ENCODE data around the gene GPNMB. TPM values are rescaled to one million over a fixed set of nuclear protein-coding genes. Genes with fewer than 3 reads are reported as not detected.

The GPNMB gene
- polyA plus RNA-seq, 3 donors, result 1.3 to 3.0 (median 1.5) TPM

DNA sequence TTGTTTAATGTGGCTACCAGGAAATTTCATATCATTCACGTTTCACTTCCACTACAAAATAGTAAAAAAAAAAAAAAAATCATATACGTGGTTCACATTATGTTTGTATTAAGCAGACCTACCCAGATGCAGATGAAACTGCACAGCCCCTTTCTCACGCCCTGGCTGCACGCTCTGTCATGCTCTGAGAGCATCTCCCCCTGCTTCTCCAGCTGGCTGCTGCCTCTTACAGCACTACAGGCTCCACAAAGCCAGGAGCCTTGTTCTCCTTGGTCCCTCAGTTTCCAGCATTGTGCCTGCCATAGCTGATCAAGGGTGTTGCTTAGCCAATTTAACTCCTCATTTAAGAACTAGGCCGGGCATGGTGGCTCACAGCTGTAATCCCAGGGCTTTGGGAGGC, 6.9 kb upstream of the GPNMB start:
- Histone ChIP-seq H3K9me3 (replicated peaks in 1 of 2; ENCODE audit: control insufficient read depth in 1 of 2, insufficient read depth in 1 of 2, low read length in 2 of 2) (no peaks in the 10 kb centered on the region), H3K27me3 (ENCODE audit: control insufficient read depth in 2 of 2, insufficient read depth in 2 of 2, low read length in 2 of 2) (no peaks in the 10 kb centered on the region), H3K27ac (ENCODE audit: low read depth in 1 of 2, low read length in 2 of 2) (no peak overlapping the region), H3K9ac (ENCODE audit: insufficient read depth, low read length, poor library complexity, severe bottlenecking) (no peak overlapping the region), H3K79me2 (ENCODE audit: insufficient read depth, low read length) (no peaks in the 10 kb centered on the region), H3K4me2 (replicated peaks; ENCODE audit: extremely low read depth, low read length, poor library complexity, severe bottlenecking) (no peak overlapping the region), H3K4me3 (replicated peaks in 1 of 3; ENCODE audit: low read depth in 2 of 3, low read length in 3 of 3) (no peak overlapping the region), H4K20me1 (ENCODE audit: insufficient read depth, low read length) (no peaks in the 10 kb centered on the region), H3K36me3 (replicated peaks in 1 of 2; ENCODE audit: control insufficient read depth in 1 of 2, insufficient read depth in 2 of 2, low read length in 2 of 2) (no peaks in the 10 kb centered on the region), H3K4me1 (ENCODE audit: control insufficient read depth in 1 of 2, insufficient read depth in 2 of 2, low read length in 2 of 2) (peaks cover 8 to 10% of the 10 kb centered on the region in 2 donors), H2AFZ (ENCODE audit: insufficient read depth, low read depth, low read length, poor library complexity, severe bottlenecking) (no peak overlapping the region)
- intact Hi-C loops (cut with micrococcal nuclease), result loop anchor here in 1 of 2 donors (5.0 to 10.0 kb wide), 2 partner anchors 32 to 55 kb away; partner anchors contain the start of gene NUP42
- Mint-ChIP-seq H3K4me1 (peaks cover 11% of the 10 kb centered on the region), H3K4me3 (no peak overlapping the region), H3K36me3 (no peaks in the 10 kb centered on the region), H3K27me3 (ENCODE audit: low read depth in 3 of 3) (peaks cover 0 to 6% (median 4%) of the 10 kb centered on the region in 3 donors), H3K9me3 (no peaks in the 10 kb centered on the region), H3K27ac (no peak overlapping the region)
- DNase-seq, result no peak
- TF ChIP-seq, protein P1, sequence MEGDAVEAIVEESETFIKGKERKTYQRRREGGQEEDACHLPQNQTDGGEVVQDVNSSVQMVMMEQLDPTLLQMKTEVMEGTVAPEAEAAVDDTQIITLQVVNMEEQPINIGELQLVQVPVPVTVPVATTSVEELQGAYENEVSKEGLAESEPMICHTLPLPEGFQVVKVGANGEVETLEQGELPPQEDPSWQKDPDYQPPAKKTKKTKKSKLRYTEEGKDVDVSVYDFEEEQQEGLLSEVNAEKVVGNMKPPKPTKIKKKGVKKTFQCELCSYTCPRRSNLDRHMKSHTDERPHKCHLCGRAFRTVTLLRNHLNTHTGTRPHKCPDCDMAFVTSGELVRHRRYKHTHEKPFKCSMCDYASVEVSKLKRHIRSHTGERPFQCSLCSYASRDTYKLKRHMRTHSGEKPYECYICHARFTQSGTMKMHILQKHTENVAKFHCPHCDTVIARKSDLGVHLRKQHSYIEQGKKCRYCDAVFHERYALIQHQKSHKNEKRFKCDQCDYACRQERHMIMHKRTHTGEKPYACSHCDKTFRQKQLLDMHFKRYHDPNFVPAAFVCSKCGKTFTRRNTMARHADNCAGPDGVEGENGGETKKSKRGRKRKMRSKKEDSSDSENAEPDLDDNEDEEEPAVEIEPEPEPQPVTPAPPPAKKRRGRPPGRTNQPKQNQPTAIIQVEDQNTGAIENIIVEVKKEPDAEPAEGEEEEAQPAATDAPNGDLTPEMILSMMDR (IDR thresholded peaks at IDR 0.05), result no peak
- WGBS (ENCODE audit: insufficient coverage), result 90% methylated on average over 2 of the region's 5 CpGs

DNA sequence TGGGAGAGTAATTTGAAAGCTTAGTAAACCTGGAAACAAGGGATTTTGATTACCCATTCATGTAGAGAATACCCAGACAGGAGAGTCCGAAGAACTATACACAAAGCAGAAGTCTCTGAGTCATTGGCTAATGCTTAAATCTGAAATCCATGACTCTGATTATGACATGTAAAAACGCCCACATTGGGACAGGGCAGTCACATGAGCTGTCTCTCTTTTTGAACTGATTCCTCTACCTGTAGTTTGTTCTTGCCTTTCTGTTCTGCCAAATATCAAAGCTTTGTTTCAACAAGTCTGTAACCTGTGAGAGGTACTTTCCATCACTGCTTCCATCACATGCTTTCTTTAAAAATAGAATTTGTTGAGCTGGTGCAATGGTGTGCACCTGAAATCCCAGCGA, 4.3 kb upstream of the GPNMB start:
- H3K9me3 Mint-ChIP-seq, result no peaks in the 10 kb centered on the region
- H3K36me3 ChIP-seq (replicated peaks in 1 of 2; ENCODE audit: control insufficient read depth in 1 of 2, insufficient read depth in 2 of 2, low read length in 2 of 2), result no peaks in the 10 kb centered on the region
- no peak overlapping the region for H3K4me3 ChIP-seq (replicated peaks in 1 of 3; ENCODE audit: low read depth in 2 of 3, low read length in 3 of 3)
- TF ChIP-seq, protein P1 (IDR thresholded peaks at IDR 0.05), result no peak
- no peaks in the 10 kb centered on the region for H3K27me3 ChIP-seq (ENCODE audit: control insufficient read depth in 2 of 2, insufficient read depth in 2 of 2, low read length in 2 of 2)
- no peaks in the 10 kb centered on the region for H4K20me1 ChIP-seq (ENCODE audit: insufficient read depth, low read length)
- H3K9me3 ChIP-seq (replicated peaks in 1 of 2; ENCODE audit: control insufficient read depth in 1 of 2, insufficient read depth in 1 of 2, low read length in 2 of 2), result no peaks in the 10 kb centered on the region
- no peak overlapping the region for H3K9ac ChIP-seq (ENCODE audit: insufficient read depth, low read length, poor library complexity, severe bottlenecking)
- H3K36me3 Mint-ChIP-seq, result no peaks in the 10 kb centered on the region
- intact Hi-C loops (cut with micrococcal nuclease), result loop anchor here in 1 of 2 donors (5.0 to 10.0 kb wide), 2 partner anchors 35 to 58 kb away; partner anchors contain the start of gene NUP42
- H3K4me1 Mint-ChIP-seq, result peaks cover 23% of the 10 kb centered on the region
- no peak overlapping the region for H3K4me3 Mint-ChIP-seq
- no peak overlapping the region for H3K27ac ChIP-seq (ENCODE audit: low read depth in 1 of 2, low read length in 2 of 2)
- peak overlapping the region in 4 of 7 donors; percentile 30 to 60 (median 43) for H3K27ac Mint-ChIP-seq
- H3K27me3 Mint-ChIP-seq (ENCODE audit: low read depth in 3 of 3), result peaks cover 2 to 6% (median 2%) of the 10 kb centered on the region in 3 donors
- H3K79me2 ChIP-seq (ENCODE audit: insufficient read depth, low read length), result no peaks in the 10 kb centered on the region
- H3K4me1 ChIP-seq (ENCODE audit: control insufficient read depth in 1 of 2, insufficient read depth in 2 of 2, low read length in 2 of 2), result peaks cover 18 to 19% of the 10 kb centered on the region in 2 donors
- no peak overlapping the region for H2AFZ ChIP-seq (ENCODE audit: insufficient read depth, low read depth, low read length, poor library complexity, severe bottlenecking)
- DNase-seq, result peak; percentile 72 to 85 (median 79)
- peak overlapping the region; percentile 9 for H3K4me2 ChIP-seq (replicated peaks; ENCODE audit: extremely low read depth, low read length, poor library complexity, severe bottlenecking)
- 13% methylated on average over 1 of the region's 3 CpGs for WGBS (ENCODE audit: insufficient coverage)
